Parathyroid adenoma (tissue), 2 donors: ENCODE results near the gene KHDRBS2.

Experiments
- H2AFZ ChIP-seq: fragments of 300-600 bp; sonication (generic); one replicate; pipeline ENCODE4 v1.7.0; 2017; ENCODE audit warnings: antibody characterized with exemption, mild to moderate bottlenecking
- H3K27ac ChIP-seq: fragments of 300-600 bp; sonication (generic); one replicate; pipeline ENCODE4 v1.7.0; 2017
- H3K27me3 ChIP-seq: fragments of 300-600 bp; sonication (generic); one replicate; pipeline ENCODE4 v1.7.0; 2017; ENCODE audit warnings: low read length; ENCODE audit not compliant: control insufficient read depth, insufficient read depth
- H3K36me3 ChIP-seq: fragments of 300-600 bp; sonication (generic); one replicate; pipeline ENCODE4 v1.7.0; 2017; ENCODE audit warnings: low read length; ENCODE audit not compliant: control insufficient read depth, insufficient read depth
- H3K4me1 ChIP-seq: fragments of 300-600 bp; sonication (generic); one replicate; pipeline ENCODE4 v1.7.0; 2017; ENCODE audit warnings: control low read depth
- H3K4me2 ChIP-seq: fragments of 300-600 bp; sonication (generic); one replicate; pipeline ENCODE4 v1.7.0; 2017; ENCODE audit warnings: low read length
- H3K4me3 ChIP-seq: fragments of 300-600 bp; sonication (generic); one replicate; pipeline ENCODE4 v1.7.0; 2017; ENCODE audit warnings: low read depth, low read length
- H3K79me2 ChIP-seq: fragments of 300-600 bp; sonication (generic); one replicate; pipeline ENCODE4 v1.7.0; 2017; ENCODE audit warnings: control low read depth
- H3K9ac ChIP-seq: fragments of 300-600 bp; sonication (generic); one replicate; pipeline ENCODE4 v1.7.0; 2017; ENCODE audit warnings: mild to moderate bottlenecking
- H3K9me3 ChIP-seq: fragments of 300-600 bp; sonication (generic); one replicate; pipeline ENCODE4 v1.7.0; 2017; ENCODE audit warnings: low read length; ENCODE audit not compliant: control insufficient read depth
- CTCF ChIP-seq: fragments of 300-600 bp; sonication (generic); IDR thresholded peaks from one replicate; pipeline ENCODE4 v1.7.0; 2017; ENCODE audit warnings: antibody characterized with exemption, mild to moderate bottlenecking
- donor health status: primary hyperparathyroidism.

KHDRBS2 gene

GRCh38 chr6:62102387-62102786, 183.6 kb downstream of the KHDRBS2 start:
- Histone ChIP-seq H3K36me3 (no peaks in the 10 kb centered on the region), H3K4me1 (no peaks in the 10 kb centered on the region), H3K4me2 (no peak overlapping the region), H3K9ac (no peak overlapping the region), H3K27ac (no peak overlapping the region), H3K79me2 (no peaks in the 10 kb centered on the region), H3K9me3 (no peaks in the 10 kb centered on the region), H2AFZ (no peak overlapping the region), H3K4me3 (no peak overlapping the region), H3K27me3 (no peaks in the 10 kb centered on the region)
- no peak for TF ChIP-seq CTCF

GRCh38 chr6:62090442-62091229, 195.4 kb downstream of the KHDRBS2 start:
- Histone ChIP-seq H2AFZ (no peak overlapping the region), H3K4me3 (no peak overlapping the region), H3K9me3 (no peaks in the 10 kb centered on the region), H3K4me2 (no peak overlapping the region), H3K27ac (no peak overlapping the region), H3K4me1 (no peaks in the 10 kb centered on the region), H3K27me3 (no peaks in the 10 kb centered on the region), H3K79me2 (no peaks in the 10 kb centered on the region), H3K9ac (no peak overlapping the region), H3K36me3 (no peaks in the 10 kb centered on the region)
- TF ChIP-seq CTCF, result no peak

DNA sequence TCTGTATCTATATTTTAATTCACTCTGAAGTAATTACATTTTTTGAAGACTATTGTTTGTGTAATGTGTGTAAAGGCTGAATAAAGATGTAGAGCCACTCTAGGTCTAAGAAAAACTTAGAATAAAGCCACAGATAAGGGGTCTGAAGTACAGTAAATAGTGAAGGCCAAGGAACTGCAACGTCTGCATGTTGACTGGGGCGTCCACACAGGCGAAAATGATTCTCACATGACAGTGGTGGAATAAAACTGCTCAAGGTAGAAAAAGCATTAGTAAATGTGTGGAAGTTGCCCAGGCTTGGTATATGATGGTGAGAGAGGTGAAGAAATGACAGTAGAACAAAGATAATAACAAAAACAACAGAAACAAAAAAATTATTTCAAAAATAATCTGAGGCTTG, 196.2 kb downstream of the KHDRBS2 start:
- Histone ChIP-seq H3K27ac (no peak overlapping the region), H3K4me3 (no peak overlapping the region)

DNA sequence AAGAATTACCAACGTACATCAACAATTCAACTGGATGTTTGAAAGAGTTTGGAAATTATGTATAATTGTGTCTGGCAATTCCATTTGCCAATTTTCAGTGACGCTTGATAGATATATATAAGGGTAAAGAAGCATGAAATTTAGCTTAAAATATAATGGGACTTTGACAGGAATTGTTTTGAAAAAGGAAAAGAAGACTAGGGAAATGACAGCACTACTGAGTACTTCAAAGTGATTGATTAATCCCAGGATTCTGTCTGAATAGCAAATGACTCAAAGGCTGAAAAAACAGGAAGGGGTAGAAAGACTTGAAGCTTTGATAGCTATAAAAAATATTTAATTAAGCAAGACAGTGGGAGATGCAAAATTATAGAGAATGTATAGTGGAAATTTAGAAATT, 200.0 kb downstream of the KHDRBS2 start:
- Histone ChIP-seq H3K4me2 (no peak overlapping the region), H3K4me1 (no peaks in the 10 kb centered on the region), H3K36me3 (no peaks in the 10 kb centered on the region), H3K9ac (no peak overlapping the region), H3K4me3 (no peak overlapping the region), H3K9me3 (no peaks in the 10 kb centered on the region), H2AFZ (no peak overlapping the region), H3K27ac (no peak overlapping the region), H3K79me2 (no peaks in the 10 kb centered on the region), H3K27me3 (no peaks in the 10 kb centered on the region)
- no peak for TF ChIP-seq CTCF

More for the DNA sequence above, 196.2 kb downstream of the KHDRBS2 start:
- H3K4me2 ChIP-seq, result no peak overlapping the region
- H2AFZ ChIP-seq, result no peak overlapping the region
- H3K27me3 ChIP-seq, result no peaks in the 10 kb centered on the region
- H3K79me2 ChIP-seq, result no peaks in the 10 kb centered on the region
- no peaks in the 10 kb centered on the region for H3K9me3 ChIP-seq
- H3K36me3 ChIP-seq, result no peaks in the 10 kb centered on the region
- TF ChIP-seq CTCF, result no peak
- H3K4me1 ChIP-seq, result no peaks in the 10 kb centered on the region
- no peak overlapping the region for H3K9ac ChIP-seq

DNA sequence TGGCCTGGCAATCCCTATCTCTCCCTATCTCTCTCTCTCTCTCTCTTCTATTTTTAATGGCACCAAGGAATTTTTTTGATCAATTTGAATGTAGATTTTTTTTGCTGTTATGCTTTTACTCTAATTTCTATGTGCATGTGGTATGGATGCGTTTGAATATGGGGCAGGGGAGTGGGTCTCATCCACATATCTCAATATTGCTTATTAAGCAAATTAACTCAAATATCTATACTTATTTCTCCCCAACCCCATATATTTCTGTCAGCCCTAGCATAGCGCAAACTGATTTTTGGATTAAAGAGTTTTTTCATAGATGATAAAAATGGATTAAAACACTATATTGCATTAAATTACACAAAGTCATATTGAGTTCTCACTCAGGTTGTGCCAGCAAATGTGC, 210.2 kb downstream of the KHDRBS2 start:
- Histone ChIP-seq H2AFZ (no peak overlapping the region), H3K4me1 (no peaks in the 10 kb centered on the region), H3K9ac (no peak overlapping the region), H3K27me3 (no peaks in the 10 kb centered on the region), H3K9me3 (no peaks in the 10 kb centered on the region), H3K4me3 (no peak overlapping the region), H3K4me2 (no peak overlapping the region), H3K36me3 (no peaks in the 10 kb centered on the region), H3K27ac (no peak overlapping the region), H3K79me2 (no peaks in the 10 kb centered on the region)
- no peak for TF ChIP-seq CTCF
